Activated CD4-positive, alpha-beta T cell treated with anti-CD3 and anti-CD28 coated beads, Interleukin-2, amount 10 ng/mL, durations not matched to agents 24 days and 14 days (primary cell): ENCODE measurements around the gene CLEC2A. TPM values are rescaled to one million over a fixed set of nuclear protein-coding genes. Genes with fewer than 3 reads are reported as not detected.
"Not testable (repeated sequence)": the region's sequence is repeated elsewhere in the genome, so short reads cannot be mapped to it uniquely, and the experiment has no call there.

Source experiments
- DNase-seq: peaks from one replicate; pipeline ENCODE4 v3.0.0; 2022
- H3K27ac Mint-ChIP-seq: one replicate; pipeline ENCODE4 v1.8.0; 2022; ENCODE audit warnings: mild to moderate bottlenecking, mixed read lengths
- H3K27me3 Mint-ChIP-seq: one replicate; pipeline ENCODE4 v1.8.0; 2022; ENCODE audit warnings: mixed read lengths
- H3K36me3 Mint-ChIP-seq: one replicate; pipeline ENCODE4 v1.8.0; 2022; ENCODE audit warnings: low read depth, mild to moderate bottlenecking, mixed read lengths
- H3K4me1 Mint-ChIP-seq: one replicate; pipeline ENCODE4 v1.8.0; 2021; ENCODE audit warnings: mixed read lengths
- H3K4me3 Mint-ChIP-seq: one replicate; pipeline ENCODE4 v1.8.0; 2022; ENCODE audit warnings: mild to moderate bottlenecking, moderate library complexity, mixed read lengths
- H3K9me3 Mint-ChIP-seq: one replicate; pipeline ENCODE4 v1.8.0; 2021; ENCODE audit warnings: mixed read lengths
- intact Hi-C: fragments of 100-400 bp; cut with micrococcal nuclease; formaldehyde crosslinking; loops from one replicate; pipeline ENCODE4 v1.15.1; 2023
- total RNA-seq: library from RNA; stranded (reverse); gene quantifications from 2 replicates; pipeline ENCODE4 v1.2.3, GENCODE V29; 2022

CLEC2A gene
- not detected in 2 replicates for total RNA-seq

DNA sequence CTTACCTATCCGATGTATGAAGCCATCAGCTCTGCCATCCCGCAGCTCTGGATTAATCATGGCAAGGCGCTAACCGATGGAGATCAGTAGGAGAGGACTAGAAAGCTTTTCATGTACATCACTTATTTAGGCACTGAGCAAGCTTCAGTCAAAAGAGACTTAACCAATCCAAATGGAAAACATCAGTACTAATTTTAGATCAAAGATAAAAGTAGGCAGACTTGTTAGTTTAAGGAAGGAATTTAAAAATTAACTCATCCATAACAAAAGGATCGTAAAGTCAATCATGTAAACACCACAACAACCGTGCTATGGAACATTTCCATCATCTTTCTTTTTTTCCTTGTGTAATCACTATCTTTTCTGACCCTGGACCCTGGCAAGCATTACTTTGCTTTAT, at the start of gene CLEC2A:
Gene CLEC2A (minus strand): TSS at position 101 of the 400 bp plus-strand sequence. CDS start 41 bp downstream, at position 60.
- intact Hi-C loops: no loop called here
- no peaks in the 10 kb centered on the region for H3K36me3 Mint-ChIP-seq
- DNase-seq: no peak
- H3K27ac Mint-ChIP-seq: no peak within 1 kb of the TSS
- no peak within 1 kb of the TSS for H3K4me3 Mint-ChIP-seq
- peaks cover 2% of the 10 kb centered on the region for H3K4me1 Mint-ChIP-seq
- no peaks in the 10 kb centered on the region for H3K9me3 Mint-ChIP-seq
- peaks cover 24% of the 10 kb centered on the region for H3K27me3 Mint-ChIP-seq

- Mint-ChIP-seq H3K9me3 (peaks cover 3% of the 10 kb centered on the region), H3K4me3 (no peak overlapping the region), H3K27ac (no peak overlapping the region), H3K36me3 (peaks cover 1% of the 10 kb centered on the region), H3K4me1 (no peaks in the 10 kb centered on the region), H3K27me3 (peaks cover 31% of the 10 kb centered on the region)
- intact Hi-C loops: no loop called here
- DNase-seq: no peak
Measured at GRCh38 chr12:9980126-9980525, 48.0 kb upstream of the CLEC2A start.

DNA sequence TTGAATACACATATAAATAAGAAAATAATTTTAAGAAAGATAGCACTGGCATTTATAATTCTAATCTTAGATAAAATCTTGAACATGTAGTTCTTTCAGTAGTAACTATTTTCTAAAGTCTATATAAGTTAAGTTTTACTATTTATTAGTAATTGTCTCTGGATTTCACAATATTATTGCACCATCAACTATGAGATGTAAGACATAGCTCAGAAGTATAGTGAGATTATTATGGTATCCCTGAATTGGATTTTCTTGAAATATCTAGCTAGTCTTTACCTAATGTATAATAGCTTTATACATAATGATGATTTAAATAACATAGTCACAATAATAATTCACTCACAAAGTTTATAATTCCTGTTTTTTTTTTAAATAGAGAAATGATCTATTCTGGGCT, 45.7 kb upstream of the CLEC2A start:
- no peak for DNase-seq
- peaks cover 1% of the 10 kb centered on the region for H3K36me3 Mint-ChIP-seq
- H3K27me3 Mint-ChIP-seq: peaks cover 43% of the 10 kb centered on the region
- H3K4me1 Mint-ChIP-seq: no peaks in the 10 kb centered on the region
- H3K4me3 Mint-ChIP-seq: no peak overlapping the region
- H3K9me3 Mint-ChIP-seq: peaks cover 12% of the 10 kb centered on the region
- intact Hi-C loops: no loop called here
- no peak overlapping the region for H3K27ac Mint-ChIP-seq

GRCh38 chr12:9976626-9977025, 44.5 kb upstream of the CLEC2A start:
- H3K36me3 Mint-ChIP-seq, H3K4me3 Mint-ChIP-seq, DNase-seq, H3K27ac Mint-ChIP-seq, intact Hi-C loops, H3K4me1 Mint-ChIP-seq: not testable (repeated sequence)
- H3K9me3 Mint-ChIP-seq: peaks cover 12% of the 10 kb centered on the region
- H3K27me3 Mint-ChIP-seq: peaks cover 47% of the 10 kb centered on the region

DNA sequence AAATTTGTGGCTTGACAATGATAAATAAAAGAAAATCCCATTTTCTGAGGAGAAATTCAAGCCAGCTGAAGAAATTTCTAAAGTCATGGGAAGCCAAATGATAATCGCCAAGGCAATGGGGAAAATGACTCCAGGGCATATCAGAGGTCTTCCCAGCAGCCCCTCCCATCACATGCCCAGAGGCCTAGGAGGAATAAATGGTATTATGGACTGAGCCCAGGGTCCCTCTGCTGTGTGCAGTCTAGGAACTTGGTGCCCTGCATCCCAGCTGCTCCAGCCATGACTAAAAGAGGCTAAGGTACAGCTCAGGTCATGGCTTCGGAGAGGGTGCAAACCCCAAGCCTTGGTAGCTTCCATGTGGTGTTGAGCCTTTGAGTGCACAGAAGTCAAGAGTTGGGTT, 43.4 kb upstream of the CLEC2A start:
- no peaks in the 10 kb centered on the region for H3K4me1 Mint-ChIP-seq
- H3K27me3 Mint-ChIP-seq: peaks cover 50% of the 10 kb centered on the region
- H3K4me3 Mint-ChIP-seq: no peak overlapping the region
- H3K9me3 Mint-ChIP-seq: peaks cover 12% of the 10 kb centered on the region
- DNase-seq: no peak
- peaks cover 1% of the 10 kb centered on the region for H3K36me3 Mint-ChIP-seq
- intact Hi-C loops: no loop called here
- H3K27ac Mint-ChIP-seq: no peak overlapping the region

DNA sequence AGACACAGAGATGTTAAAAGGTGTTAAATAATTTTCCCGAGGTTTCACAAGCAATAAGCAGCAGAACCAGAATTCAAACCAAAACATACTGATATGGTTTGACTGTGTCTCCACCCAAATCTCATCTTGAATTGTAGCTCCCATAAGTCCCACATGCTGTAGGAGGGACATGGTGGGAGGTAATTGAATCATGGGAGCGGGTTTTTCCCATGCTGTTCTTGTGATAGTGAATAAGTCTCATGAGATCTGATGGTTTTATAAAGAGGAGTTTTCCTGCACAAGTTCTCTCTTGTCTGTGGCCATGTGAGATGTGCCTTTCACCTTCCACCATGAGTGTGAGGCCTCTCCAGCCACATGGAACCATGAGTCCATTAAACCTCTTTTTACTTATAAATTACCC, 42.6 kb upstream of the CLEC2A start:
- H3K9me3 Mint-ChIP-seq: peaks cover 12% of the 10 kb centered on the region
- H3K4me1 Mint-ChIP-seq, H3K36me3 Mint-ChIP-seq, H3K4me3 Mint-ChIP-seq, DNase-seq, intact Hi-C loops, H3K27ac Mint-ChIP-seq: not testable (repeated sequence)
- H3K27me3 Mint-ChIP-seq: peaks cover 43% of the 10 kb centered on the region

GRCh38 chr12:9973949-9974348, 41.8 kb upstream of the CLEC2A start:
- H3K27me3 Mint-ChIP-seq: peaks cover 37% of the 10 kb centered on the region
- H3K4me1 Mint-ChIP-seq: no peaks in the 10 kb centered on the region
- DNase-seq: no peak
- H3K27ac Mint-ChIP-seq: no peak overlapping the region
- H3K4me3 Mint-ChIP-seq: no peak overlapping the region
- peaks cover 12% of the 10 kb centered on the region for H3K9me3 Mint-ChIP-seq
- H3K36me3 Mint-ChIP-seq: peaks cover 1% of the 10 kb centered on the region
- intact Hi-C loops: no loop called here

DNA sequence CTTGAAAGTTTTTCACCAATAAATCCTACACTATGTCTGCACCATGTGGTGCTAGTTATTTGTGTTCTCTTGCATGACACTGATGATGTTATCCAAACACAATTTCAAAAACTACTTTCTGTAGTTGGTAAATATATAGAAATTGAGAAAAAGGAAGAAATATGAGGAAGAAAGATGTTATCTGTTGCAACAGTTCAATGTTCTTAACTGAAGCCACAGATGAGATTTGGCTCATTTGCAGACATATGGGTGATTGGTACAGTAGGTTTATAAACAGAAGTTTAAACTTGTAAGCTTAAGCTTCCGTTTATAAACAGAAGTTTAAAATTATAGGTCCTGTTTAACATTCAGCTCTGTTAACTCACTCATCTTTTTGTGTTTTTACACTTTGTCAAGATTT, 39.0 kb upstream of the CLEC2A start, which contains the start of gene CLEC12A:
Gene CLEC12A (plus strand): TSS at position 229 of the 400 bp plus-strand sequence. CDS start 188 bp downstream, outside the sequence.
- no peaks in the 10 kb centered on the region for H3K4me1 Mint-ChIP-seq
- no peaks in the 10 kb centered on the region for H3K36me3 Mint-ChIP-seq
- no peak within 1 kb of the TSS for H3K27ac Mint-ChIP-seq
- no peak within 1 kb of the TSS for H3K4me3 Mint-ChIP-seq
- intact Hi-C loops: no loop called here
- peaks cover 12% of the 10 kb centered on the region for H3K9me3 Mint-ChIP-seq
- H3K27me3 Mint-ChIP-seq: peaks cover 31% of the 10 kb centered on the region
- DNase-seq: no peak

DNA sequence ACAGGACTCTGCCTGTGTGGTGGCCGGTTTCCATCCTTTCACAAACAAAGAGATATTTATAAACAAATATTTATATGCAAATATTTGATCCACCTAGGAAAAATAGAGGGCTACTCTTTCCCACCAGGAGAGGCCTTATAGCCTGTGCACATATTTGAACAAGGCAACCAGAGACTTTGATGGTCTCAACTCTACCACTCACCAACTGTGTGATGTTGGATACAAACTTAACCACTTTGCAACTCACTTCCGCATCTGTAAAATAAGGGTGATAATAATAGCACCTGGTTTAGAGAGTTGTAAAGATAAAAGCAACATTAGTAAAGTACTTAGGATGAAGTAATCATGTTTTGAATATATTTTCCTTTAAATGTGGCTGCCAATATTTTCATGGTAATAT, 37.5 kb upstream of the CLEC2A start:
- Mint-ChIP-seq H3K4me1 (no peaks in the 10 kb centered on the region), H3K27ac (no peak overlapping the region), H3K36me3 (no peaks in the 10 kb centered on the region), H3K27me3 (peaks cover 29% of the 10 kb centered on the region), H3K4me3 (no peak overlapping the region), H3K9me3 (peaks cover 6% of the 10 kb centered on the region)
- intact Hi-C loops: no loop called here
- no peak for DNase-seq

GRCh38 chr12:9961901-9962300, 29.7 kb upstream of the CLEC2A start:
- no peak for DNase-seq
- Mint-ChIP-seq H3K4me1 (peaks cover 31% of the 10 kb centered on the region), H3K27me3 (peaks cover 1% of the 10 kb centered on the region), H3K27ac (no peak overlapping the region), H3K4me3 (no peak overlapping the region), H3K36me3 (no peaks in the 10 kb centered on the region), H3K9me3 (no peaks in the 10 kb centered on the region)
- intact Hi-C loops: no loop called here

DNA sequence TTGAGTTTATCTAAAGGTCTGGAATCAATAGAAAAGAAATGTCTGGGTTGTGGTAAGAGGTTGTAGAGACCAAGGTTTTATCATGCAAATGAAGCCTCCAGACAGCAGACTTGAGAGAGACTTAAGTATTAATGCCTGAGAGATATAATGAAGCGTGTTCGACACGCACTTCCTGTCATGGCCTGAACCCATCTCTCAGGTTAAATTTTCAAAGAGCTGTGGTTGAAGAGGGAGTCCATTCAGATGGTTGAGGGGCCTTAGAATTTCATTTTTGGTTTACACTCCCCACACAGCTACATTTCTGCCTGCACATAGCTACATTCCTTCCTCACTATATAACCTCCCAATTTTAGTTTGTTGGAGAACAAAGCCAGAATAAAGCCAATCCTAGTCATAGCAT, 28.9 kb upstream of the CLEC2A start:
- no peak overlapping the region for H3K27ac Mint-ChIP-seq
- no peaks in the 10 kb centered on the region for H3K9me3 Mint-ChIP-seq
- peaks cover 34% of the 10 kb centered on the region for H3K4me1 Mint-ChIP-seq
- no peak overlapping the region for H3K4me3 Mint-ChIP-seq
- no peaks in the 10 kb centered on the region for H3K27me3 Mint-ChIP-seq
- no peaks in the 10 kb centered on the region for H3K36me3 Mint-ChIP-seq
- DNase-seq: no peak
- intact Hi-C loops: no loop called here

DNA sequence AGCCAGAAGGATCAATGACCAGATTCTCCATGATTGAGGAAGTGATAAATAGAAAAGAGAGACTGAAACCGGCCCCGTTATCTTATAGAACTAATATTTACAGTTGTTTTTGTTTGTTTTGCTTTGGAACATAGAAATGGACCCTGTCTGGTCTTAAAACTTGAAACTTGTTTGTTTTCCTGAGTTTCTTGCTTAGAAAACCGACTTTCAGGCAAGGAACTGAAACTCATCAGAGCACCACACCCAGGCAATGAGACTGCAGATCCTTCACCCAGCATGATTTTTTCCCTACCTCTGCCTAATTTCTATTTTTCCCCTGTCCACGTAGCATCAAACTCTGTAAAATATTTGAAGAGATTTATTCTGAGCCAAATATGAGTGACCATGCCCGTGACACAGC, 28.4 kb upstream of the CLEC2A start:
- Mint-ChIP-seq H3K27me3 (no peaks in the 10 kb centered on the region), H3K27ac (no peak overlapping the region)
- DNase-seq: no peak

GRCh38 chr12:9957834-9958233, 25.7 kb upstream of the CLEC2A start:
- DNase-seq: peak; percentile 69
- no peak overlapping the region for H3K27ac Mint-ChIP-seq

More for the DNA sequence above, 28.4 kb upstream of the CLEC2A start:
- no peak overlapping the region for H3K4me3 Mint-ChIP-seq
- no peaks in the 10 kb centered on the region for H3K9me3 Mint-ChIP-seq
- peaks cover 39% of the 10 kb centered on the region for H3K4me1 Mint-ChIP-seq
- intact Hi-C loops: no loop called here
- H3K36me3 Mint-ChIP-seq: no peaks in the 10 kb centered on the region

DNA sequence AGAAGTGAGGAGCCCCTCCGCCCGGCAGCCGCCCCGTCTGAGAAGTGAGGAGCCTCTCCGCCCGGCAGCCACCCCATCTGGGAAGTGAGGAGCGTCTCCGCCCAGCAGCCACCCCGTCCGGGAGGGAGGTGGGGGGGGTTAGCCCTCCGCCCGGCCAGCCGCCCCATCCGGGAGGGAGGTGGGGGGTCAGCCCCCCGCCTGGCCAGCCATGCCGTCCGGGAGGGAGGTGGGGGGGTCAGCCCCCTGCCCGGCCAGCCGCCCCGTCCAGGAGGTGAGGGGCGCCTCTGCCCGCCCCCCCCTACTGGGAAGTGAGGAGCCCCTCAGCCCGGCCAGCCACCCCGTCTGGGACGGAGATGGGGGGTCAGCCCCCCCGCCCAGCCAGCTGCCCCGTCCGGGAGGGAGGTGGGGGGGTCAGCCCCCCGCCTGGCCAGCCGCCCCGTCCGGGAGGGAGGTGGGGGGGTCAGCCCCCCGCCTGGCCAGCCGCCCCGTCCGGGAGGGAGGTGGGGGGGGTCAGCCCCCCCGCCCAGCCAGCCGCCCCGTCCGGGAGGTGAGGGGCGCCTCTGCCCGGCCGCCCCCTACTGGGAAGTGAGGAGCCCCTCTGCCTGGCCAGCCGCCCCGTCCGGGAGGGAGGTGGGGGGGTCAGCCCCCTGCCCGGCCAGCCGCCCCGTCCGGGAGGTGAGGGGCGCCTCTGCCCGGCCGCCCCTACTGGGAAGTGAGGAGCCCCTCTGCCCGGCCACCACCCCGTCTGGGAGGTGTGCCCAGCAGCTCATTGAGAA, 21.0 kb upstream of the CLEC2A start:
- H3K27ac Mint-ChIP-seq, H3K27me3 Mint-ChIP-seq, DNase-seq, H3K36me3 Mint-ChIP-seq, H3K9me3 Mint-ChIP-seq, H3K4me3 Mint-ChIP-seq, intact Hi-C loops: not testable (repeated sequence)
- peaks cover 53% of the 10 kb centered on the region for H3K4me1 Mint-ChIP-seq

More at GRCh38 chr12:9957834-9958233, 25.7 kb upstream of the CLEC2A start:
- intact Hi-C loops: no loop called here
- Mint-ChIP-seq H3K27me3 (no peaks in the 10 kb centered on the region), H3K4me1 (peaks cover 39% of the 10 kb centered on the region), H3K4me3 (peak overlapping the region; percentile 35), H3K36me3 (no peaks in the 10 kb centered on the region), H3K9me3 (no peaks in the 10 kb centered on the region)
